ENCODE data around the gene PTGDS.

DNA sequence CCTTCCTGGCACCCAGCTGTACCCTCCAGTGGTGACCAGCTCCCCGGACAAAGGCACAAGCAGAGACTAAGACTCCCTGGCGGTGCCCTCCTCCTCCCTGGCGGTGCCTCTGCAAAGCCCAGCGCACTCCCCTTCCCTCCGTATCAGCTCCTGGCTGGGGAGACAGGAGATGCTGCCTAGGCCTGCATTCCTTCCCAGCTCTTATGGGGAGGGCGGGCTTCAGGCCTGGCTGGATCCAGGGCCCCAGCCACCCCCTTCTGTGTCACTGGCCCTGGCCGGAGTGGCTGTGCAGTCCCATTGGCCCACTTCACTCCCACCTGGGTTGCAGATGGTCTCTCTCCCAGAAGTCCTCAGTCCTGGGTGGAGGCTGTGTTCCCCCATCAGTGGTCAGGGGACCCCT is 18.8 kb upstream of the PTGDS start:
- TF ChIP-seq, protein P1, sequence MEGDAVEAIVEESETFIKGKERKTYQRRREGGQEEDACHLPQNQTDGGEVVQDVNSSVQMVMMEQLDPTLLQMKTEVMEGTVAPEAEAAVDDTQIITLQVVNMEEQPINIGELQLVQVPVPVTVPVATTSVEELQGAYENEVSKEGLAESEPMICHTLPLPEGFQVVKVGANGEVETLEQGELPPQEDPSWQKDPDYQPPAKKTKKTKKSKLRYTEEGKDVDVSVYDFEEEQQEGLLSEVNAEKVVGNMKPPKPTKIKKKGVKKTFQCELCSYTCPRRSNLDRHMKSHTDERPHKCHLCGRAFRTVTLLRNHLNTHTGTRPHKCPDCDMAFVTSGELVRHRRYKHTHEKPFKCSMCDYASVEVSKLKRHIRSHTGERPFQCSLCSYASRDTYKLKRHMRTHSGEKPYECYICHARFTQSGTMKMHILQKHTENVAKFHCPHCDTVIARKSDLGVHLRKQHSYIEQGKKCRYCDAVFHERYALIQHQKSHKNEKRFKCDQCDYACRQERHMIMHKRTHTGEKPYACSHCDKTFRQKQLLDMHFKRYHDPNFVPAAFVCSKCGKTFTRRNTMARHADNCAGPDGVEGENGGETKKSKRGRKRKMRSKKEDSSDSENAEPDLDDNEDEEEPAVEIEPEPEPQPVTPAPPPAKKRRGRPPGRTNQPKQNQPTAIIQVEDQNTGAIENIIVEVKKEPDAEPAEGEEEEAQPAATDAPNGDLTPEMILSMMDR (IDR thresholded peaks at IDR 0.05; ENCODE audit: low read depth, low read length), result no peak
- no peak for TF ChIP-seq EZH2phosphoT487 (IDR thresholded peaks at IDR 0.05; ENCODE audit: low read depth)

Measured in OCI-LY3 (cell line).